GM12878 (cell line): ENCODE results near the gene AKAP17A. TPM values are rescaled to one million over a fixed set of nuclear protein-coding genes. Genes with fewer than 3 reads are reported as not detected.

Source experiments
- ATAC-seq: fragments of 200-7000 bp; cut with Tn5 transposase; 3 replicates; pipeline ENCODE4 v1.9.1; 2020; ENCODE audit warnings: mild to moderate bottlenecking, moderate library complexity
- BruUV-seq: library from RNA; stranded (reverse); fragments of 400-500 nt; replicated peaks from 2 replicates; lab custom pipeline; 2021; lab: Mats Ljungman, UMichigan
- CTCF ChIA-PET: fragments of 300-600 bp; sonication (Branson Sonifier 250); formaldehyde crosslinking; extraction: SDS; loops from one replicate; lab custom pipeline; 2021; ENCODE audit warnings: inconsistent platforms; lab: Yijun Ruan, JAX
- POLR2A ChIA-PET: fragments of 350-600 bp; formaldehyde crosslinking; extraction: SDS; loops from one replicate; lab custom pipeline; 2021; ENCODE audit warnings: inconsistent platforms; lab: Charles Lee
- RAD21 ChIA-PET: fragments of 300-600 bp; sonication (Branson Sonifier 250); formaldehyde crosslinking; loops from one replicate; lab custom pipeline; 2023; ENCODE audit warnings: antibody characterized with exemption; ENCODE audit not compliant: unreplicated experiment; lab: Charles Lee
- SMC1A ChIA-PET: fragments of 300-600 bp; sonication (Branson Sonifier 250); formaldehyde crosslinking; loops from one replicate; lab custom pipeline; 2023; ENCODE audit not compliant: unreplicated experiment, uncharacterized antibody; lab: Charles Lee
- DNase-seq: peaks from one replicate; pipeline ENCODE4 v3.0.0-alpha.2; 2011; ENCODE audit warnings: low read depth, low spot score
- FAIRE-seq: peaks from 3 replicates; lab custom pipeline; 2011; peaks lifted over from hg19 to GRCh38; lab: Jason Lieb, UNC
- H2AFZ ChIP-seq: 2 replicates; pipeline ENCODE4 v1.6.0; 2011; ENCODE audit warnings: low read depth, low read length, control low read depth; ENCODE audit not compliant: control insufficient read depth
- H3K27ac ChIP-seq: 2 replicates; pipeline ENCODE4 v1.5.1; 2011; ENCODE audit warnings: control low read depth; ENCODE audit not compliant: control insufficient read depth, insufficient read depth
- H3K27me3 ChIP-seq, 2 experiments: replicated peaks in 1 of 2; 2 replicates each; pipeline versions ENCODE4 v1.6.0 to v1.6.1; 2011; ENCODE audit warnings: low read length in 1 of 2; ENCODE audit not compliant: control insufficient read depth in 2 of 2, insufficient read depth in 2 of 2
- H3K36me3 ChIP-seq, 2 experiments: 2 replicates each; pipeline ENCODE4 v1.5.1; 2011; ENCODE audit warnings: low read length in 1 of 2; ENCODE audit not compliant: control insufficient read depth in 2 of 2, insufficient read depth in 2 of 2
- H3K4me1 ChIP-seq: 2 replicates; pipeline ENCODE4 v1.6.1; 2011; ENCODE audit warnings: mild to moderate bottlenecking, low read length, moderate library complexity, mixed read lengths; ENCODE audit not compliant: control insufficient read depth, insufficient read depth
- H3K4me2 ChIP-seq: 2 replicates; pipeline ENCODE4 v1.6.0; 2011; ENCODE audit warnings: control low read depth; ENCODE audit not compliant: control insufficient read depth, insufficient read depth
- H3K4me3 ChIP-seq: fragments of 200-600 bp; sonication (generic); 2 replicates; pipeline ENCODE4 v1.5.1; 2016
- H3K79me2 ChIP-seq: 2 replicates; pipeline ENCODE4 v1.6.0; 2011; ENCODE audit warnings: low read length; ENCODE audit not compliant: control insufficient read depth, insufficient read depth
- H3K9ac ChIP-seq: 2 replicates; pipeline ENCODE4 v1.8.0; 2011; ENCODE audit warnings: low read length, control low read depth, mixed read lengths; ENCODE audit not compliant: control insufficient read depth, insufficient read depth
- H3K9me3 ChIP-seq: replicated peaks from 3 replicates; pipeline ENCODE4 v1.5.1; 2011; ENCODE audit warnings: mild to moderate bottlenecking, low read length; ENCODE audit not compliant: control insufficient read depth, insufficient read depth
- H4K20me1 ChIP-seq: 2 replicates; pipeline ENCODE4 v1.6.0; 2011; ENCODE audit not compliant: control insufficient read depth, insufficient read depth
- ASH2L ChIP-seq: fragments of 300-600, 200-600 bp; sonication (generic); IDR thresholded peaks from 2 replicates; pipeline ENCODE4 v1.6.1; 2017; ENCODE audit warnings: low read depth, mild to moderate bottlenecking, borderline replicate concordance
- EGR1 ChIP-seq, 2 experiments: IDR thresholded peaks; 1 replicate in 1 of 2; 2 replicates in 1 of 2; pipeline ENCODE4 v1.6.1; 2011 to 2012; ENCODE audit warnings: low read depth in 2 of 2, low read length in 2 of 2, borderline replicate concordance in 1 of 2, mild to moderate bottlenecking in 1 of 2, moderate library complexity in 1 of 2
- FOXK2 ChIP-seq: fragments of 450-650 bp; IDR thresholded peaks from 2 replicates; pipeline ENCODE4 v1.6.1; 2017; ENCODE audit warnings: mild to moderate bottlenecking, moderate library complexity
- JUNB ChIP-seq: IDR thresholded peaks from 2 replicates; pipeline ENCODE4 v1.6.1; 2016; ENCODE audit warnings: antibody characterized with exemption, mild to moderate bottlenecking
- MXI1 ChIP-seq: fragments of 150-350 bp; IDR thresholded peaks from 2 replicates; pipeline ENCODE4 v1.6.1; 2011; ENCODE audit warnings: low read depth, mild to moderate bottlenecking, inconsistent platforms, low read length, improper control_type of control experiment
- SREBF2 ChIP-seq: IDR thresholded peaks from 2 replicates; pipeline ENCODE4 v1.6.1; 2012; ENCODE audit warnings: mild to moderate bottlenecking, low read length
- WGBS: methylation state at CpG from one replicate; pipeline ENCODE4 v1.1.6; 2016; ENCODE audit warnings: low lambda C conversion rate; ENCODE audit not compliant: insufficient replicate concordance, insufficient coverage; ENCODE audit errors: missing lambda C conversion rate; 5-methylcytosine and 5-hydroxymethylcytosine counted together
- in situ Hi-C: fragments of 300-500 bp; cut with MboI; formaldehyde crosslinking; loops from 9 replicates; pipeline ENCODE4 v1.14.3; 2018; ENCODE audit warnings: mixed read lengths
- intact Hi-C: fragments of 100-400 bp; cut with micrococcal nuclease; formaldehyde crosslinking; loops from one replicate; pipeline ENCODE4 v1.14.2; 2022; ENCODE audit not compliant: unreplicated experiment
- polyA plus RNA-seq, 11 experiments: library from polyadenylated mRNA; depleted of rRNA in 4 of 11; unstranded in 6 of 11; stranded (reverse) in 5 of 11; fragments of >200 nt; fragmentation: Nextera tagmentation in 4 of 11; fragmentation: Illumina TruSeq in 1 of 11; extraction: Ambion mirVana in 4 of 11; extraction: Trizol in 1 of 11; gene quantifications; 1 replicate in 1 of 11; 2 replicates in 10 of 11; pipeline versions ENCODE4 v1.2.1 to v1.2.3, GENCODE V29; 2011 to 2016; ENCODE audit warnings: inconsistent platforms in 2 of 11, missing spikeins in 2 of 11, low read depth in 1 of 11
- total RNA-seq, 4 experiments: library from RNA; depleted of rRNA in 3 of 4; stranded (reverse); fragments of >200 nt in 3 of 4; fragmentation: Illumina TruSeq in 1 of 4; extraction: Trizol in 1 of 4; gene quantifications; 2 replicates each; pipeline versions ENCODE4 v1.2.1 to v1.2.3, GENCODE V29; 2013 to 2021

The AKAP17A gene
- total and polyA plus RNA-seq, 10 of the 15 experiments (the other 5 are each of a cell fraction or from before 2014, with no cell fraction given) = 3.0 to 55.8 (median 25.5) TPM

DNA sequence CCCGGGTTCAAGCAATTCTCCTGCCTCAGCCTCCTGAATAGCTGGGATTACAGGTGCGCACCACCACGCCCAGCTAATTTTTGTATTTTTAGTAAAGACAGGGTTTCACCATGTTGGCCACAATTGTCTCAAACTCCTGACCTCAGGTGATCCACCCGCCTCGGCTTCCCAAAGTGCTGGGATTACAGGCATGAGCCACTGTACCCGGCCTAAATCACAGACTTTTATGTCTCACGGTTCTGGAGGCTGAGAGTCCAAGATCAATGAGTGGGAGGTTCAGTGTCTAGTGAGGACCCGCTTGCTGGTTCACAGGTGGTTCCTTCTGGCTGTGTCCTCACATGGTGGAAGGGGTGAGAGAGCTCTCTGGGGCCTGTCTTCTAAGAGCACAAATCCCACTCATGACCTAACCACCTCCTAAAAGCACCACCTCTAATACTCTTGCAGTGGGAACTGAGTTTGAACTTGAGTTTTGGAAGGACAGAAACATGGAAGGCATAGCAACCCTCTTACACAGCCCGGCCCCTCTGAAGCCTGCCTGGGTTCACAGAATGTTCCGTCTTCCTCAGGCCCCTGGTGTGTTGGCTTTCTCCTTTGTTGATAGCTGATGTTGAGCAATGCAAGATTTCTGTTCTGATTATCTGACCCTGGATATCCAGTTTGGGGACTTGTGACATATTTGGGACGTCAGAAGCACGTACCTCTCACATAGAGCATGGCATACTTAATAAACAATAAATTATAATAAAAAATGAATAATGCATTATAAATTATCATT, 1.9 kb upstream of the AKAP17A start:
- intact Hi-C loops (loop anchor here (2.0 to 10.0 kb wide), 2 partner anchors 55 to 255 kb away; partner anchors contain the start of gene IL3RA), in situ Hi-C loops (no loop called here)
- TF ChIP-seq ASH2L (no peak), JUNB (no peak), SREBF2 (no peak), MXI1 (no peak), FOXK2 (no peak), EGR1 (IDR thresholded peaks at IDR 0.05; ENCODE audit: borderline replicate concordance in 1 of 2, low read depth in 2 of 2, low read length in 2 of 2) (no peak)
- Histone ChIP-seq H3K4me2 (no peak overlapping the region), H3K36me3 (peaks cover 3 to 11% of the 10 kb centered on the region in 2 experiments; a peak in 3 of 4 replicates), H2AFZ (peak overlapping the region; percentile 34; the same call in 1 of the 2 replicates), H3K27me3 (no peaks in the 10 kb centered on the region), H4K20me1 (peaks cover 6% of the 10 kb centered on the region), H3K4me3 (no peak overlapping the region), H3K27ac (peak overlapping the region; percentile 44; the same call in 1 of the 2 replicates), H3K4me1 (peaks cover 26% of the 10 kb centered on the region), H3K79me2 (peaks cover 30% of the 10 kb centered on the region), H3K9ac (no peak overlapping the region), H3K9me3 (no peaks in the 10 kb centered on the region)
- SMC1A ChIA-PET = no interaction called here
- no TSS peak for BruUV-seq
- POLR2A ChIA-PET = no interaction called here
- no peak for FAIRE-seq
- WGBS = 68% methylated on average over 12 of the region's 12 CpGs
- DNase-seq = no peak
- no peak for ATAC-seq
- RAD21 ChIA-PET = no interaction called here
- CTCF ChIA-PET = no interaction called here
